Right ventricle myocardium inferior (tissue), 1 donor: Measurements from ENCODE around the gene GRK1. TPM values are rescaled to one million over a fixed set of nuclear protein-coding genes. Genes with fewer than 3 reads are reported as not detected.
"Not testable (repeated sequence)": the region's sequence is repeated elsewhere in the genome, so short reads cannot be mapped to it uniquely, and the experiment has no call there.

ENCODE experiments used
- ATAC-seq: fragments of 200-7000 bp; cut with Tn5 transposase; one replicate; pipeline ENCODE4 v1.9.1; 2020; ENCODE audit warnings: mild to moderate bottlenecking, moderate library complexity
- DNase-seq: peaks from one replicate; pipeline ENCODE4 v3.0.0; 2021; ENCODE audit errors: missing footprints
- intact Hi-C: fragments of 100-400 bp; cut with DNase I; formaldehyde crosslinking; loops from one replicate; pipeline ENCODE4 v1.11.0; 2022
- total RNA-seq: library from RNA; stranded (reverse); fragmentation: NEBNext Ultra II Directional; extraction: Animal tissue kit (Norgen Biotek cat#: 25700); gene quantifications from one replicate; pipeline ENCODE4 v1.2.1, GENCODE V29; 2021
- donor health status: DM: no; HTN: yes; CAD: no; lungs with severe emphysema.

The GRK1 gene
- total RNA-seq, 1 donor from 2014 or later, result 0.11 TPM

GRCh38 chr13:113748101-113748861 lies 81.3 kb downstream of the GRK1 start:
- peak; percentile 66 for ATAC-seq
- DNase-seq, result peak; percentile 74
- intact Hi-C loops, result no loop called here

- ATAC-seq, result no peak
- intact Hi-C loops, result no loop called here
- peak; percentile 50 for DNase-seq
Observed at GRCh38 chr13:113748862-113749451, 81.9 kb downstream of the GRK1 start.

GRCh38 chr13:113749507-113749906 lies 82.5 kb downstream of the GRK1 start:
- ATAC-seq (no peak), DNase-seq (peak; percentile 32)
- intact Hi-C loops, result no loop called here

- ATAC-seq, result no peak
- DNase-seq, result peak; percentile 27
- intact Hi-C loops, result no loop called here
Observed at GRCh38 chr13:113749967-113750366, 82.9 kb downstream of the GRK1 start.

- DNase-seq, result peak; percentile 26
- intact Hi-C loops, result no loop called here
- ATAC-seq, result no peak
Observed at GRCh38 chr13:113750554-113751399, 83.8 kb downstream of the GRK1 start.

GRCh38 chr13:113751491-113751890 lies 84.5 kb downstream of the GRK1 start:
- intact Hi-C loops, result no loop called here
- ATAC-seq (no peak), DNase-seq (peak; percentile 28)

GRCh38 chr13:113752211-113752986 lies 85.4 kb downstream of the GRK1 start:
- ATAC-seq, DNase-seq, intact Hi-C loops: not testable (repeated sequence)

- DNase-seq, result no peak
- intact Hi-C loops, result no loop called here
- ATAC-seq, result no peak
Observed at GRCh38 chr13:113753171-113753570, 86.2 kb downstream of the GRK1 start.

- intact Hi-C loops, result no loop called here
- no peak for DNase-seq
- ATAC-seq, result no peak
Observed at GRCh38 chr13:113754242-113754641, 87.2 kb downstream of the GRK1 start.

GRCh38 chr13:113754691-113755090 lies 87.7 kb downstream of the GRK1 start:
- ATAC-seq (no peak), DNase-seq (peak; percentile 56)
- intact Hi-C loops, result no loop called here

- DNase-seq, result peak; percentile 11
- intact Hi-C loops, result no loop called here
- no peak for ATAC-seq
Observed at GRCh38 chr13:113756441-113757097, 89.5 kb downstream of the GRK1 start.

- ATAC-seq, result peak; percentile 97
- intact Hi-C loops, result no loop called here
- DNase-seq, result peak; percentile 95
Observed at GRCh38 chr13:113758651-113759524, 91.9 kb downstream of the GRK1 start, which contains the start of gene TMEM255B. TMEM255B (plus strand) TSS chr13:113759226; CDS start chr13:113759270, 44 bp downstream.

- intact Hi-C loops, result loop anchor here (5.0 kb wide), 1 partner anchor 43 kb away; no protein-coding TSS in a partner anchor
- peak; percentile 59 for DNase-seq
Observed at GRCh38 chr13:113759525-113760137, 92.6 kb downstream of the GRK1 start.

GRCh38 chr13:113761136-113761535 lies 94.1 kb downstream of the GRK1 start:
- DNase-seq, result no peak
- intact Hi-C loops, result loop anchor here (5.0 kb wide), 1 partner anchor 41 kb away; no protein-coding TSS in a partner anchor
- no peak for ATAC-seq

More at GRCh38 chr13:113759525-113760137, 92.6 kb downstream of the GRK1 start:
- ATAC-seq, result peak; percentile 22

GRCh38 chr13:113762075-113762474 lies 95.1 kb downstream of the GRK1 start:
- no peak for DNase-seq
- no peak for ATAC-seq
- intact Hi-C loops, result loop anchor here (5.0 kb wide), 1 partner anchor 40 kb away; no protein-coding TSS in a partner anchor

GRCh38 chr13:113762538-113762937 lies 95.5 kb downstream of the GRK1 start:
- intact Hi-C loops, result loop anchor here (5.0 kb wide), 1 partner anchor 40 kb away; no protein-coding TSS in a partner anchor
- peak; percentile 7 for DNase-seq
- ATAC-seq, result no peak
